Measurements from ENCODE around the gene IL17RA.
"Not testable (repeated sequence)": the region's sequence is repeated elsewhere in the genome, so short reads cannot be mapped to it uniquely, and the experiment has no call there.

IL17RA gene

GRCh38 chr22:17120711-17121232 lies 36.0 kb downstream of the IL17RA start:
- DNase-seq (ENCODE audit: low read depth): no peak

GRCh38 chr22:17121233-17122195 lies 36.7 kb downstream of the IL17RA start, which contains the start of gene TMEM121B:
Gene TMEM121B (minus strand): TSS chr22:17121360. CDS start chr22:17121127, 233 bp downstream.
- no peak for DNase-seq (ENCODE audit: low read depth)

GRCh38 chr22:17130199-17130598 lies 45.4 kb downstream of the IL17RA start:
- DNase-seq (ENCODE audit: low read depth): no peak

GRCh38 chr22:17131686-17132085 lies 46.9 kb downstream of the IL17RA start:
- no peak for DNase-seq (ENCODE audit: low read depth)

GRCh38 chr22:17132112-17132511 lies 47.3 kb downstream of the IL17RA start:
- no peak for DNase-seq (ENCODE audit: low read depth)

GRCh38 chr22:17133137-17133536 lies 48.3 kb downstream of the IL17RA start:
- no peak for DNase-seq (ENCODE audit: low read depth)

GRCh38 chr22:17135153-17135760 lies 50.5 kb downstream of the IL17RA start:
- no peak for DNase-seq (ENCODE audit: low read depth)

- no peak for DNase-seq (ENCODE audit: low read depth)
Observed at GRCh38 chr22:17137170-17137569, 52.4 kb downstream of the IL17RA start.

GRCh38 chr22:17137861-17138425 lies 53.1 kb downstream of the IL17RA start:
- no peak for DNase-seq (ENCODE audit: low read depth)

- no peak for DNase-seq (ENCODE audit: low read depth)
Observed at GRCh38 chr22:17138513-17138912, 53.7 kb downstream of the IL17RA start.

GRCh38 chr22:17140022-17140421 lies 55.2 kb downstream of the IL17RA start:
- no peak for DNase-seq (ENCODE audit: low read depth)

GRCh38 chr22:17140826-17141766 lies 56.3 kb downstream of the IL17RA start:
- DNase-seq (ENCODE audit: low read depth): no peak

- no peak for DNase-seq (ENCODE audit: low read depth)
Observed at GRCh38 chr22:17143101-17143500, 58.3 kb downstream of the IL17RA start.

- DNase-seq (ENCODE audit: low read depth): no peak
Observed at GRCh38 chr22:17143826-17144225, 59.0 kb downstream of the IL17RA start.

- DNase-seq (ENCODE audit: low read depth): no peak
Observed at GRCh38 chr22:17145021-17145680, 60.4 kb downstream of the IL17RA start.

- not testable (repeated sequence) for DNase-seq (ENCODE audit: low read depth)
Observed at GRCh38 chr22:17147458-17147857, 62.7 kb downstream of the IL17RA start.

- no peak for DNase-seq (ENCODE audit: low read depth)
Observed at GRCh38 chr22:17149076-17149815, 64.4 kb downstream of the IL17RA start.

GRCh38 chr22:17152340-17152739 lies 67.5 kb downstream of the IL17RA start:
- no peak for DNase-seq (ENCODE audit: low read depth)

GRCh38 chr22:17152971-17153370 lies 68.2 kb downstream of the IL17RA start:
- DNase-seq (ENCODE audit: low read depth): no peak

GRCh38 chr22:17155941-17156340 lies 71.1 kb downstream of the IL17RA start:
- DNase-seq (ENCODE audit: low read depth): no peak

Measured in activated gamma-delta T cell treated with anti-CD3 and anti-CD28 coated beads, Interleukin-2, amount 50 U/mL, for 16 hours (primary cell).